OCI-LY7 (cell line): ENCODE measurements around the gene DLGAP1. TPM values are rescaled to one million over a fixed set of nuclear protein-coding genes. Genes with fewer than 3 reads are reported as not detected.

Source experiments
- BruUV-seq: library from RNA; stranded (reverse); fragments of 400-500 nt; replicated peaks from 2 replicates; lab custom pipeline; 2021; lab: Mats Ljungman, UMichigan
- CTCF ChIA-PET: fragments of 300-600 bp; sonication (Branson Sonifier 250); formaldehyde crosslinking; loops from one replicate; lab custom pipeline; 2022; ENCODE audit warnings: antibody characterized with exemption; ENCODE audit not compliant: unreplicated experiment; lab: Charles Lee
- POLR2A ChIA-PET: fragments of 300-600 bp; sonication (Branson Sonifier 250); formaldehyde crosslinking; loops from one replicate; lab custom pipeline; 2022; ENCODE audit warnings: antibody characterized with exemption; lab: Charles Lee
- DNase-seq: peaks from one replicate; pipeline ENCODE4 v3.0.0-alpha.2; 2015; ENCODE audit warnings: low spot score
- H2AFZ ChIP-seq: fragments of 200-600 bp; sonication (generic), shearing (Covaris generic); 2 replicates; pipeline ENCODE4 v1.6.1; 2014; ENCODE audit warnings: mild to moderate bottlenecking, antibody characterized with exemption, low read length, moderate library complexity
- H3K27ac ChIP-seq: fragments of 200-600 bp; sonication (generic); 2 replicates; pipeline ENCODE4 v1.5.1; 2014; ENCODE audit warnings: mixed run types, low read depth, mild to moderate bottlenecking, moderate library complexity, low read length, inconsistent platforms; ENCODE audit not compliant: poor library complexity, severe bottlenecking
- H3K36me3 ChIP-seq: fragments of 200-600 bp; sonication (generic); 2 replicates; pipeline ENCODE4 v1.6.1; 2014; ENCODE audit warnings: mild to moderate bottlenecking, antibody characterized with exemption, low read length, moderate library complexity, mixed read lengths; ENCODE audit not compliant: insufficient read depth
- H3K4me1 ChIP-seq: fragments of 200-600 bp; sonication (generic); 2 replicates; pipeline ENCODE4 v1.5.1; 2014; ENCODE audit warnings: mild to moderate bottlenecking, low read length; ENCODE audit not compliant: insufficient read depth, poor library complexity, severe bottlenecking
- H3K4me2 ChIP-seq: fragments of 200-600 bp; sonication (generic); 2 replicates; pipeline ENCODE4 v1.6.1; 2014; ENCODE audit warnings: mild to moderate bottlenecking, low read length
- H3K4me3 ChIP-seq: fragments of 200-600 bp; sonication (generic); 2 replicates; pipeline ENCODE4 v1.5.1; 2014; ENCODE audit warnings: mild to moderate bottlenecking, low read depth, low read length; ENCODE audit not compliant: poor library complexity, severe bottlenecking
- H3K79me2 ChIP-seq: fragments of 200-600 bp; sonication (generic); 2 replicates; pipeline ENCODE4 v1.6.1; 2016; ENCODE audit warnings: low read depth, mild to moderate bottlenecking, low read length, moderate library complexity, mixed read lengths; ENCODE audit not compliant: insufficient read depth
- H3K9me2 ChIP-seq: fragments of 200-600 bp; sonication (generic); 2 replicates; pipeline ENCODE4 v1.6.1; 2016; ENCODE audit warnings: mild to moderate bottlenecking, low read length, mixed read lengths; ENCODE audit not compliant: insufficient read depth
- H3K9me3 ChIP-seq: fragments of 200-600 bp; sonication (generic); 2 replicates; pipeline ENCODE4 v1.6.1; 2014; ENCODE audit warnings: mild to moderate bottlenecking, mixed run types, low read length, mixed read lengths
- H4K20me1 ChIP-seq: fragments of 200-600 bp; sonication (generic); 2 replicates; pipeline ENCODE4 v1.6.1; 2014; ENCODE audit warnings: mild to moderate bottlenecking, antibody characterized with exemption, low read length, moderate library complexity, mixed read lengths; ENCODE audit not compliant: insufficient read depth
- CTCF ChIP-seq: fragments of 200-600 bp; sonication (generic); conservative IDR thresholded peaks from 2 replicates; pipeline ENCODE4 v1.5.1; 2014; ENCODE audit warnings: mild to moderate bottlenecking, antibody characterized with exemption, low read length, moderate library complexity, mixed read lengths
- EZH2phosphoT487 ChIP-seq: fragments of 200-600 bp; sonication (generic); IDR thresholded peaks from 2 replicates; pipeline ENCODE4 v1.6.1; 2018; ENCODE audit warnings: low read depth, borderline replicate concordance, mild to moderate bottlenecking, mixed run types, antibody characterized with exemption, low read length, moderate library complexity, mixed read lengths
- intact Hi-C: fragments of 100-400 bp; cut with micrococcal nuclease; formaldehyde crosslinking; loops from one replicate; pipeline ENCODE4 v1.10.0; 2022; ENCODE audit not compliant: unreplicated experiment
- total RNA-seq, 2 experiments: library from RNA; depleted of rRNA in 1 of 2; stranded (reverse); fragments of >200 nt in 1 of 2; shearing (Covaris generic) in 1 of 2; gene quantifications; 2 replicates each; pipeline ENCODE4 v1.2.3, GENCODE V29; 2014 to 2022

DLGAP1 gene
- total RNA-seq, 2 experiments from 2014 or later = 0.22 TPM; not detected in 1

GRCh38 chr18:3852321-3852720 lies 602.8 kb downstream of the DLGAP1 start:
- DNase-seq = no peak
- ChIA-PET CTCF (no interaction called here), POLR2A (no interaction called here)
- intact Hi-C loops = no loop called here
- TF ChIP-seq EZH2phosphoT487 = no peak
- Histone ChIP-seq H3K4me3 (no peak overlapping the region), H3K27ac (no peak overlapping the region), H3K9me2 (no peaks in the 10 kb centered on the region), H3K36me3 (no peaks in the 10 kb centered on the region), H3K79me2 (no peaks in the 10 kb centered on the region), H4K20me1 (no peaks in the 10 kb centered on the region), H3K9me3 (peaks cover 5% of the 10 kb centered on the region; the same call in 1 of the 2 replicates), H3K4me2 (no peak overlapping the region), H2AFZ (no peak overlapping the region), H3K4me1 (no peaks in the 10 kb centered on the region)
- no TSS peak for BruUV-seq

- intact Hi-C loops = no loop called here
- POLR2A ChIA-PET = interaction anchor here (1.3 kb wide), 2 partner anchors 8 to 12 kb away, joined by 3 to 4 read pairs; no protein-coding TSS in a partner anchor
Measured at GRCh38 chr18:3851159-3851558, 603.9 kb downstream of the DLGAP1 start.

GRCh38 chr18:3848316-3848715 lies 606.8 kb downstream of the DLGAP1 start:
- CTCF ChIA-PET = no interaction called here
- Histone ChIP-seq H3K4me3 (no peak overlapping the region), H3K9me2 (no peaks in the 10 kb centered on the region), H3K36me3 (no peaks in the 10 kb centered on the region), H3K79me2 (no peaks in the 10 kb centered on the region), H3K9me3 (peaks cover 5% of the 10 kb centered on the region; the same call in 1 of the 2 replicates), H3K27ac (no peak overlapping the region), H2AFZ (no peak overlapping the region), H3K4me1 (no peaks in the 10 kb centered on the region), H3K4me2 (no peak overlapping the region), H4K20me1 (no peaks in the 10 kb centered on the region)
- no peak for DNase-seq
- intact Hi-C loops = no loop called here
- no peak for TF ChIP-seq EZH2phosphoT487
- no peak for TF ChIP-seq CTCF
- POLR2A ChIA-PET = no interaction called here
- BruUV-seq = no TSS peak

More at GRCh38 chr18:3851159-3851558, 603.9 kb downstream of the DLGAP1 start:
- H2AFZ ChIP-seq = no peak overlapping the region
- H3K27ac ChIP-seq = no peak overlapping the region
- no peak for TF ChIP-seq CTCF
- no peak for TF ChIP-seq EZH2phosphoT487
- no peaks in the 10 kb centered on the region for H3K36me3 ChIP-seq
- no peaks in the 10 kb centered on the region for H3K9me2 ChIP-seq
- H3K79me2 ChIP-seq = no peaks in the 10 kb centered on the region
- H4K20me1 ChIP-seq = no peaks in the 10 kb centered on the region
- BruUV-seq = no TSS peak
- H3K4me1 ChIP-seq = no peaks in the 10 kb centered on the region
- no peak overlapping the region for H3K4me2 ChIP-seq
- no peak overlapping the region for H3K4me3 ChIP-seq
- H3K9me3 ChIP-seq = peaks cover 5% of the 10 kb centered on the region; the same call in 1 of the 2 replicates
- DNase-seq = no peak
- CTCF ChIA-PET = no interaction called here
